Measurements from ENCODE around the gene OTOF. TPM values are rescaled to one million over a fixed set of nuclear protein-coding genes. Genes with fewer than 3 reads are reported as not detected.

OTOF gene
- total RNA-seq, 6 experiments from 2014 or later, result 0.06 to 0.12 TPM; not detected in 4

DNA sequence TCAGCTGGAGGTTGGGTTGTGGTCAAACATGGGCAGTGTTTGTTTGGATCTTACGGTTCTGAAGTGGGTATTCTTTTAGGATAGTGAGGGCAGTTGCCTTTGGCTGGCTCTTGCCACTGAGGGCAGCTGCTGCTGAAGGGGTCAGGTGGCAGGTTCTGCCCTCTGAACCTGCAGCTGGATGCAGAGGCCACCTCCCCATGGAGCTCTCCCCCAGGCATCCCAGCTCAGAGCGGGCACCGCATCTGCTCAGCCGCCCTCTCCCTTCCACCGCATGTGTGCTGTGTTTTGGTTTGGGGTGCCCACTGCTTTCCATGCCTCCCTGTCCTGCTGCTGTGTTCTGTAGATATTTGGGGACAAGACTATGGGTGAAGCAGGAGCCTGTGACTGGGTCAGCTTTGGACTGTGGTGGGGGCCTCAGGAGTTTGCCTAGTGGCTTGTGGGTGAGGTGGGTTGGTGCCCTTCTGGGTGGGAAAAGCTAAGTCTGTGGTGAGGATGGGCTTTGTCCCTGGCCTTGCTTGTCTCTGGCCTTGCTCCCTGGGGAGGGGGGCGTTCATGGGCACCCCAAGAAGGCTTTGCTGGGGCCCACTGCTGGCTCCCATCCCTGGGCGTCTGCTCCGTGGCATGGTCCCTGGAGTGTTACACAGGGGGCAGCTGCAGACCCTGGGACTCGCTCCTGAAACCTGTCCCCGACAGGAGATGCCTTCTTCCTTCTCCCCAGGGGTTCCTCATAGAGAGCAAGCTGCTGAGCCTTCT is 28.5 kb downstream of the OTOF start:
- ATAC-seq (no peak), DNase-seq (peak in 2 of 3 donors; percentile 26 to 44)
- H3K9me3 ChIP-seq, result no peaks in the 10 kb centered on the region

DNA sequence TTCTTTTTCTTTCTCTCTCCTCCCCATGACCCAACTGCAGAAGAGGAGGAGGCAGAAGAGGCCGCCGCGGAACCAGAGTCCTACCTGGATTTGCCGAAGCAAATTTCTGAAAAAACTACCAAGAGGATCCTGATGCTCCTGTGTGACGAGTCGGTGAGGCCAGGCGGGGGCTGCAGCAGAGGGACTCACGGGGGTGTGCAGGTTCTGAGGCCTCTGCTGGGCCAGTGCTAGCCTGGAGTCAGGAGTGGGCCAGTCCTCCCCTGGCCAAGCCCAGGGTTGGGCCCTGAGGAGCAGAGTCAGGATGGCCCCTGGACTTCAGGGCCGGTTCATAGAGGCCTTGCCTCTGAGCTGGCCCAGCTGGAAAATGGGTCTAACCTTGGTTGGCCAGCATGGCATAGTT is 29.3 kb downstream of the OTOF start:
- no peak for TF ChIP-seq POLR2A (IDR thresholded peaks at IDR 0.05)
- H3K9me3 ChIP-seq, result no peaks in the 10 kb centered on the region
- 100% methylated on average over 4 of the region's 9 CpGs for WGBS (ENCODE audit: insufficient coverage, low coverage, low lambda C conversion rate, missing lambda C conversion rate)
- ATAC-seq, result peak in 1 of 4 donors; percentile 43
- no peak overlapping the region for H3K27ac ChIP-seq
- no peaks in the 10 kb centered on the region for H3K27me3 ChIP-seq
- H3K36me3 ChIP-seq, result no peaks in the 10 kb centered on the region
- peak in 2 of 3 donors; percentile 36 to 37 for DNase-seq
- no peaks in the 10 kb centered on the region for H3K4me1 ChIP-seq
- H3K4me3 ChIP-seq, result no peak overlapping the region
- intact Hi-C loops (cut with DNase I), result no loop called here

More for the DNA sequence above, 28.5 kb downstream of the OTOF start:
- no peak overlapping the region for H3K27ac ChIP-seq
- H3K36me3 ChIP-seq, result no peaks in the 10 kb centered on the region
- WGBS (ENCODE audit: insufficient coverage, low coverage, low lambda C conversion rate, missing lambda C conversion rate), result 100% methylated on average over 2 of the region's 10 CpGs
- no peaks in the 10 kb centered on the region for H3K4me1 ChIP-seq
- H3K4me3 ChIP-seq, result no peak overlapping the region
- intact Hi-C loops (cut with DNase I), result no loop called here
- no peaks in the 10 kb centered on the region for H3K27me3 ChIP-seq
- TF ChIP-seq, protein P1, sequence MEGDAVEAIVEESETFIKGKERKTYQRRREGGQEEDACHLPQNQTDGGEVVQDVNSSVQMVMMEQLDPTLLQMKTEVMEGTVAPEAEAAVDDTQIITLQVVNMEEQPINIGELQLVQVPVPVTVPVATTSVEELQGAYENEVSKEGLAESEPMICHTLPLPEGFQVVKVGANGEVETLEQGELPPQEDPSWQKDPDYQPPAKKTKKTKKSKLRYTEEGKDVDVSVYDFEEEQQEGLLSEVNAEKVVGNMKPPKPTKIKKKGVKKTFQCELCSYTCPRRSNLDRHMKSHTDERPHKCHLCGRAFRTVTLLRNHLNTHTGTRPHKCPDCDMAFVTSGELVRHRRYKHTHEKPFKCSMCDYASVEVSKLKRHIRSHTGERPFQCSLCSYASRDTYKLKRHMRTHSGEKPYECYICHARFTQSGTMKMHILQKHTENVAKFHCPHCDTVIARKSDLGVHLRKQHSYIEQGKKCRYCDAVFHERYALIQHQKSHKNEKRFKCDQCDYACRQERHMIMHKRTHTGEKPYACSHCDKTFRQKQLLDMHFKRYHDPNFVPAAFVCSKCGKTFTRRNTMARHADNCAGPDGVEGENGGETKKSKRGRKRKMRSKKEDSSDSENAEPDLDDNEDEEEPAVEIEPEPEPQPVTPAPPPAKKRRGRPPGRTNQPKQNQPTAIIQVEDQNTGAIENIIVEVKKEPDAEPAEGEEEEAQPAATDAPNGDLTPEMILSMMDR (IDR thresholded peaks at IDR 0.05), result no peak
- TF ChIP-seq POLR2A (IDR thresholded peaks at IDR 0.05), result no peak

DNA sequence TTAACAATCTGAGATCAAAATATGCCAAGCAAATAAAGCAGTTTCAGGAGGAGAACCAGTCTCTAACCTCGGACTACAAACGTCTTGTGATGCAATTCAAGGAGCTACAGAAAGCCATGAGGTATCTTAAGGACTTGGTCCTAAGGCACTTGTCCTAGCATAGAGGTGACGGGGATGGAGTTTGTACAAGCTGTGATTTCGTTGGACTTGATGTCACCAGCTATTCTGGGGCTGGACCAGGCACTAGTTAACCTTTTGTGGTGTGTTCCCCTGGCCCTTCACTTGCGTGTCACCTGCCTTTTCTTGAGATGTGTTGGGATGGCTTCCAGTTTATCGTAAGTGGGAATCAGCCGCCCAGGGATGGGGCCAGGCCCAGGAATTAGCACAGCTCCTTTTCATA is 33.7 kb downstream of the OTOF start:
- ATAC-seq (no peak), DNase-seq (peak in 1 of 3 donors; percentile 26)
- TF ChIP-seq POLR2A (IDR thresholded peaks at IDR 0.05), result no peak
- H3K9me3 ChIP-seq, result no peaks in the 10 kb centered on the region
- H3K36me3 ChIP-seq, result no peaks in the 10 kb centered on the region
- H3K4me1 ChIP-seq, result no peaks in the 10 kb centered on the region
- 52% methylated on average over 2 of the region's 7 CpGs for WGBS (ENCODE audit: insufficient coverage, low coverage, low lambda C conversion rate, missing lambda C conversion rate)
- no peak overlapping the region for H3K4me3 ChIP-seq
- no peak overlapping the region for H3K27ac ChIP-seq
- intact Hi-C loops (cut with DNase I), result no loop called here
- no peaks in the 10 kb centered on the region for H3K27me3 ChIP-seq

DNA sequence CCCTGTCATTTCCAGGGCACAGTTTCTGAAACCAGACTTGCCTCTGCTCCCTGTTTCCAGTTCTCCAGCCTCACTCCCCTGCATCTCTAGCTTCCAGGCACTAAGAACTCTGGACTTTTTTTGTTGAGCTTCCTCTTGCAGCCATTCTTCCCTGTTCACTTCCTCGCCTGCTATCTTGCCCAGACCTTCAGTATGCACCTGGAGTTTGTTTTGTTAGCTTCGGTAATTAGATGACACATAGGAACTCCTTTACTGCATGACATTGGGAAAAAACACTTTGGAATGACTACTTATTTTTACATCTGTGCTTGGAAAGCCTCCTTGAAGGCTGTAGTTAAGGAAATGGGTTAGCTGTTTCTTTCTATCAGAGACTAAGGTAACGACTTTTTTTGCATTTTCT is 35.2 kb downstream of the OTOF start:
- no peak overlapping the region for H3K27ac ChIP-seq
- H3K4me3 ChIP-seq, result no peak overlapping the region
- intact Hi-C loops (cut with DNase I), result no loop called here
- ATAC-seq (no peak), DNase-seq (no peak)
- H3K27me3 ChIP-seq, result no peaks in the 10 kb centered on the region
- H3K4me1 ChIP-seq, result no peaks in the 10 kb centered on the region
- H3K36me3 ChIP-seq, result no peaks in the 10 kb centered on the region
- no peak for TF ChIP-seq POLR2A (IDR thresholded peaks at IDR 0.05)
- TF ChIP-seq, protein P1 (IDR thresholded peaks at IDR 0.05), result no peak
- no peaks in the 10 kb centered on the region for H3K9me3 ChIP-seq
- 65% methylated on average over 3 of the region's 3 CpGs for WGBS (ENCODE audit: insufficient coverage, low coverage, low lambda C conversion rate, missing lambda C conversion rate)

DNA sequence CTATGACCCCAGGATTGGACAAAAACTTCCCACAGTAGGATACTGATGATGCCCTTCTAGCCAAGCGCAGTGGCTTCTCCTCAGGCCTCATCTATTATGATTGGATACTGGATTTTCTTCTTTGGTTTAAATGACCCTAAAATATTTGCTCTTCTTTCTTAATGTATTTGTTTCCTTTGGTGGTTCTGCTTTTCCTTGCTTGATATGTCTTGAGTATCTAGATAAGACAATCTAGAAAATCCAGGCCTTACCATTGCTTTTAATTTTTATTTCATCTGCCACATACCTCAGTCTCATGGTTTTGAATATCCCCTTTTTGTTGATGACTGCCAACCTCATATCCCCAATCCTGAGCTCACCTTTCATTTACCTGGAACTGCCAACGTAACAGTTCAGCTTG is 35.6 kb downstream of the OTOF start:
- ATAC-seq (no peak), DNase-seq (no peak)
- H3K4me3 ChIP-seq, result no peak overlapping the region
- no peak overlapping the region for H3K27ac ChIP-seq
- intact Hi-C loops (cut with DNase I), result no loop called here
- no peaks in the 10 kb centered on the region for H3K27me3 ChIP-seq
- H3K9me3 ChIP-seq, result no peaks in the 10 kb centered on the region
- no peaks in the 10 kb centered on the region for H3K36me3 ChIP-seq
- H3K4me1 ChIP-seq, result no peaks in the 10 kb centered on the region
- 89% methylated on average over 2 of the region's 2 CpGs for WGBS (ENCODE audit: insufficient coverage, low coverage, low lambda C conversion rate, missing lambda C conversion rate)
- TF ChIP-seq, protein P1 (IDR thresholded peaks at IDR 0.05), result no peak
- TF ChIP-seq POLR2A (IDR thresholded peaks at IDR 0.05), result no peak
